Measurements from ENCODE around the gene EMP1. TPM values are rescaled to one million over a fixed set of nuclear protein-coding genes. Genes with fewer than 3 reads are reported as not detected.
"Not testable (repeated sequence)": the region's sequence is repeated elsewhere in the genome, so short reads cannot be mapped to it uniquely, and the experiment has no call there.

Gene EMP1
- total RNA-seq, 1 experiment from 2014 or later, result 97.8 TPM

- no peak for DNase-seq (ENCODE audit: low spot score)
These were observed 60.9 kb downstream of the EMP1 start for GRCh38 chr12:13257356-13257875.

GRCh38 chr12:13258197-13258596 is 61.7 kb downstream of the EMP1 start:
- no peak for DNase-seq (ENCODE audit: low spot score)

GRCh38 chr12:13258717-13259119 is 62.2 kb downstream of the EMP1 start:
- DNase-seq (ENCODE audit: low spot score), result no peak

- DNase-seq (ENCODE audit: low spot score), result not testable (repeated sequence)
These were observed 63.1 kb downstream of the EMP1 start for GRCh38 chr12:13259625-13260024.

GRCh38 chr12:13267826-13268225 is 71.3 kb downstream of the EMP1 start:
- DNase-seq (ENCODE audit: low spot score), result not testable (repeated sequence)

- DNase-seq (ENCODE audit: low spot score), result no peak
These were observed 72.1 kb downstream of the EMP1 start for GRCh38 chr12:13268581-13268980.

Other genes starting within 250 kb of the EMP1 start
- gene GPRC5D, start 244.6 kb upstream of the EMP1 start, total RNA-seq (2014; rRNA removed; shearing (Covaris generic)), result not detected in 2 replicates
- gene HEBP1, start 196.5 kb upstream of the EMP1 start, total RNA-seq (2014; rRNA removed; shearing (Covaris generic)), result 6.9 and 8.8 TPM in 2 replicates
- 3.9 and 5.1 TPM in 2 replicates for gene FAM234B, start 152.3 kb upstream of the EMP1 start, total RNA-seq (2014; rRNA removed; shearing (Covaris generic))
- gene GSG1, start 93.1 kb upstream of the EMP1 start, total RNA-seq (2014; rRNA removed; shearing (Covaris generic)), result 0.15 TPM in 1 of 2 replicates, not detected in the other